Tibial nerve (tissue), 4 donors: ENCODE results near the gene ATXN7L1. TPM values are rescaled to one million over a fixed set of nuclear protein-coding genes. Genes with fewer than 3 reads are reported as not detected.

Source experiments
- DNase-seq, 2 donors: peaks; one replicate each; pipeline ENCODE4 v3.0.0-alpha.2; 2019; ENCODE audit warnings: low spot score in 2 of 2
- H3K27ac ChIP-seq, 4 donors: fragments of 200-600 bp; sonication (generic) in 3 of 4; one replicate each; pipeline ENCODE4 v1.5.1; 2017 to 2019; ENCODE audit warnings: mild to moderate bottlenecking in 1 of 4
- H3K27me3 ChIP-seq, 2 donors: fragments of 200-600 bp; sonication (generic) in 1 of 2; one replicate each; pipeline versions ENCODE4 v1.5.1 to v1.6.0; 2017 to 2019
- H3K36me3 ChIP-seq, 3 donors: fragments of 200-600 bp; sonication (generic); one replicate each; pipeline ENCODE4 v1.5.1; 2018 to 2019
- H3K4me1 ChIP-seq, 4 donors: fragments of 200-600 bp; sonication (generic) in 3 of 4; one replicate each; pipeline ENCODE4 v1.5.1; 2017 to 2019
- H3K4me3 ChIP-seq, 4 donors: fragments of 200-600 bp; sonication (generic) in 3 of 4; one replicate each; pipeline ENCODE4 v1.5.1; 2017 to 2019; ENCODE audit warnings: mild to moderate bottlenecking in 1 of 4, moderate library complexity in 1 of 4
- H3K9me3 ChIP-seq, 4 donors: fragments of 200-600 bp; sonication (generic) in 3 of 4; one replicate each; pipeline ENCODE4 v1.5.1; 2017 to 2019
- CTCF ChIP-seq, 5 experiments: fragments of 200-600 bp in 3 of 5; fragments of 450-650 bp in 2 of 5; sonication (generic) in 3 of 5; IDR thresholded peaks; one replicate each; pipeline ENCODE4 v1.5.1; 2016 to 2019; ENCODE audit warnings: antibody characterized with exemption in 5 of 5, mild to moderate bottlenecking in 3 of 5, moderate library complexity in 2 of 5
- EP300 ChIP-seq, 2 donors: sonication (generic); formaldehyde crosslinking; IDR thresholded peaks; one replicate each; pipeline ENCODE4 v1.6.1; 2017; ENCODE audit warnings: antibody characterized with exemption in 2 of 2, mild to moderate bottlenecking in 1 of 2
- POLR2A ChIP-seq, 2 donors: fragments of 450-650 bp; IDR thresholded peaks; one replicate each; pipeline ENCODE4 v1.6.1; 2017; ENCODE audit warnings: antibody characterized with exemption in 2 of 2, mild to moderate bottlenecking in 2 of 2, moderate library complexity in 2 of 2
- WGBS, 2 donors: methylation state at CpG; one replicate each; pipeline ENCODE4 v1.1.5; 2018; 5-methylcytosine and 5-hydroxymethylcytosine counted together
- total RNA-seq, 4 donors: library from RNA; depleted of rRNA; stranded (reverse); fragments of >200 nt; gene quantifications; one replicate each; pipeline ENCODE4 v1.1.0, GENCODE V29; 2016

ATXN7L1 gene
- total RNA-seq, 4 donors from 2014 or later: 14.6 to 22.5 (median 19.1) TPM

GRCh38 chr7:105838627-105839231 is 37.7 kb downstream of the ATXN7L1 start:
- Histone ChIP-seq H3K9me3 (no peaks in the 10 kb centered on the region), H3K36me3 (no peaks in the 10 kb centered on the region), H3K4me1 (peaks cover 0 to 29% (median 10%) of the 10 kb centered on the region in 4 donors), H3K27me3 (no peaks in the 10 kb centered on the region), H3K4me3 (no peak overlapping the region), H3K27ac (peak overlapping the region in 2 of 4 donors; percentile 23 to 32)
- DNase-seq: peak; percentile 20 to 21
- WGBS, 2 donors: 24 to 45% methylated on average over 10 of the region's 10 CpGs
- TF ChIP-seq CTCF (IDR thresholded peaks at IDR 0.05): no peak
- TF ChIP-seq EP300 (IDR thresholded peaks at IDR 0.05): no peak
- TF ChIP-seq POLR2A (IDR thresholded peaks at IDR 0.05): no peak

DNA sequence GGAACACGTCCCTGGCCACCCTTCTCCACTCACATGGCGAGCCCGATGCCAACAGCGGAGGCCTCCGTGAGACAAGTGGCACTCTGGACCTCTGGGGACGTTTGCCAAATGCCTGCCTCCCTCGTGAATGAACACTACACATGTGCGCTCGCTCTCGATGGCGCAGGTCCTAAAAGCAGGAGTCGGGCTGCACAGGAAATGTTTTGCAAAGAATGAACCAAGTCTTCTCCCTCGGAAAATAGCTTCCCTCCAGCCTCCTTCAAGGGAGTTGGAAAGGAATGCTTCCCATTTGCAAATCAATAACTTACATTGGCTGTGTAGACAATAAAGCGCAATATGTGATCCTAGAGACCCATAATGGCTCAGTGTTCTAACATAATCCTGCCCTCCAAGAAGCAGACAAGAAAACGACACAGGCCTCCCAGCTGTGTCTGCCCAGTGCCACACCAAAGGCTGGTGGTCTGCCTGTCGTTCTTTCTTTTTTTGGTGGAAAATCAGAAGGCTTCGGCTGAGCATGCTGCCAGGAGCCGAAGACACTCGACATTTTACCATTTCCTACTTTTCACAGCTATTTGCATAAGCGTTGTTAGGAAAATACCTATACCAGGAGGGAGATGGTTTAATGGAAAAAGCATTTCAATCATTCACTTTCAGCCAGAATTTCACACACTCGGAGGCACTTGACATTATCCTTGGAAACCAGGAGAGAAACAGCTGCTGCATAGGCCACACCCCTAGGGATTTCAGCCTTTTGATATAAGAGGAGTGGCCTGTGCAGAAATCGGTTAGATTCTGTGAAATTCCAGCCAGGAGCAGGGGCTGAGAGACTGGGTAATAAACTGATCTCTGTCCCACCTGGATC is 38.4 kb downstream of the ATXN7L1 start:
- no peak for TF ChIP-seq EP300 (IDR thresholded peaks at IDR 0.05)
- no peak for DNase-seq
- H3K9me3 ChIP-seq: no peaks in the 10 kb centered on the region
- H3K36me3 ChIP-seq: no peaks in the 10 kb centered on the region
- H3K27me3 ChIP-seq: no peaks in the 10 kb centered on the region
- peak overlapping the region in 2 of 4 donors; percentile 23 to 32 for H3K27ac ChIP-seq
- WGBS, 2 donors: 36 to 48% methylated on average over 22 of the region's 22 CpGs
- H3K4me3 ChIP-seq: no peak overlapping the region
- H3K4me1 ChIP-seq: peaks cover 0 to 29% (median 10%) of the 10 kb centered on the region in 4 donors

DNA sequence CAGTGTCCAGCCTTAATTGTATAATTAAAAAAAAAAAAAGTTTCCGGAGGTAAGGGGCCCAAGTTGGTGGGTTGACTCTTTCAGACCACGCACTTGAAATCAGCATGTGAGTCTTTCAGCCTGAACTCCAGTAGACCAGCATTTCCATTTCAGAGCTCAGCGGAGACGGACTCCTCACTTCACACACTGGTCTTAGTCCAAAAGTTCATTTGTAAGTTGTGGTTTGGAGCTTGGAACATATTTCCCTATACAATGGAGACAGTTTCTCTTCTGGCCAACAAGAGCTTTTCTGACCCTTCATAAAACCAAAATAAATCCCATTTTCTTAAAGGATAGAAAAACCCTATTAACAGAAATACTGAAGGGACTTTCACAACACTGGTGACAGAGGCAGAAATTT is 41.0 kb downstream of the ATXN7L1 start:
- H3K27ac ChIP-seq: no peak overlapping the region
- WGBS, 2 donors: 55 to 75% methylated on average over 4 of the region's 4 CpGs
- H3K4me1 ChIP-seq: peaks cover 0 to 35% (median 13%) of the 10 kb centered on the region in 4 donors
- H3K36me3 ChIP-seq: no peaks in the 10 kb centered on the region
- H3K9me3 ChIP-seq: no peaks in the 10 kb centered on the region
- no peak overlapping the region for H3K4me3 ChIP-seq
- H3K27me3 ChIP-seq: no peaks in the 10 kb centered on the region
- DNase-seq: no peak
- TF ChIP-seq CTCF (IDR thresholded peaks at IDR 0.05) (no peak), EP300 (IDR thresholded peaks at IDR 0.05) (no peak), POLR2A (IDR thresholded peaks at IDR 0.05) (no peak)

GRCh38 chr7:105831824-105832535 is 44.4 kb downstream of the ATXN7L1 start:
- WGBS, 2 donors: 98% methylated on average over 4 of the region's 4 CpGs
- H3K4me3 ChIP-seq: no peak overlapping the region
- H3K27ac ChIP-seq: no peak overlapping the region

DNA sequence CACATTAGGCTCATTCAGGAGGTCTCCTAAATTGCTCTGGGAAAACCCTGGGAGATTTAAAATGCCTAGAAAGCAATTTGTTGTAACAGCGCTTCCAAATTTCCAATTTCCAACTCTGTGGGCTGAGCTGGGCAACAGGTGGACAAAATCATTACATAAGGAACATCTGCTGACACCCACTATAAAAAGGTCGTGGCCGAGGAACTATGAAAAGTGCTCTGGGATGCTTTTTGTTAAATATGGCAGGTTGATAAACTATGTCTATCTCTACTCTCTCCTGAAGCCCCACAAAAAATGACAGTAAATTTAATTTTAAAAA is 45.1 kb downstream of the ATXN7L1 start:
- peaks cover 0 to 23% (median 9%) of the 10 kb centered on the region in 4 donors for H3K4me1 ChIP-seq
- H3K27me3 ChIP-seq: no peaks in the 10 kb centered on the region
- no peak overlapping the region for H3K27ac ChIP-seq

More at GRCh38 chr7:105831824-105832535, 44.4 kb downstream of the ATXN7L1 start:
- Histone ChIP-seq H3K36me3 (no peaks in the 10 kb centered on the region), H3K4me1 (peaks cover 0 to 23% (median 9%) of the 10 kb centered on the region in 4 donors), H3K27me3 (no peaks in the 10 kb centered on the region), H3K9me3 (no peaks in the 10 kb centered on the region)
- no peak for DNase-seq
- TF ChIP-seq EP300 (IDR thresholded peaks at IDR 0.05) (no peak), POLR2A (IDR thresholded peaks at IDR 0.05) (no peak), CTCF (IDR thresholded peaks at IDR 0.05) (no peak)

More for the DNA sequence above, 45.1 kb downstream of the ATXN7L1 start:
- no peak for TF ChIP-seq POLR2A (IDR thresholded peaks at IDR 0.05)
- no peak for TF ChIP-seq EP300 (IDR thresholded peaks at IDR 0.05)
- no peak for TF ChIP-seq CTCF (IDR thresholded peaks at IDR 0.05)
- no peak for DNase-seq
- no peaks in the 10 kb centered on the region for H3K36me3 ChIP-seq
- no peaks in the 10 kb centered on the region for H3K9me3 ChIP-seq
- 76 to 79% methylated on average over 3 of the region's 3 CpGs for WGBS, 2 donors
- no peak overlapping the region for H3K4me3 ChIP-seq
